NT2/D1 (cell line): ENCODE measurements around the gene OR51Q1.

Experiments
- SUZ12 ChIP-seq: IDR thresholded peaks from 2 replicates; pipeline ENCODE4 v1.6.1; 2011; ENCODE audit not compliant: insufficient read length, insufficient read depth; ENCODE audit errors: extremely low read depth
- YY1 ChIP-seq: IDR thresholded peaks from 2 replicates; pipeline ENCODE4 v1.6.1; 2011; ENCODE audit not compliant: insufficient read length, insufficient read depth
- ZNF274 ChIP-seq: IDR thresholded peaks from 2 replicates; pipeline ENCODE4 v1.6.1; 2011; ENCODE audit warnings: mild to moderate bottlenecking, low read depth, low read length

GRCh38 chr11:5380740-5381342, 41.1 kb upstream of the OR51Q1 start:
- no peak for TF ChIP-seq YY1
- no peak for TF ChIP-seq ZNF274
- no peak for TF ChIP-seq SUZ12
